HepG2 (cell line): ENCODE measurements around the gene SLC25A43. TPM values are rescaled to one million over a fixed set of nuclear protein-coding genes. Genes with fewer than 3 reads are reported as not detected.

Experiments used
- ATF2 ChIP-seq: sonication (generic); formaldehyde crosslinking; IDR thresholded peaks from 2 replicates; pipeline ENCODE4 v1.4.0; 2020; ENCODE audit warnings: missing genetic modification reagents
- BCL6 ChIP-seq: IDR thresholded peaks from 2 replicates; pipeline ENCODE4 v1.6.1; 2016; ENCODE audit warnings: missing genetic modification reagents, missing compliant biosample characterization
- CENPT ChIP-seq: sonication (generic); formaldehyde crosslinking; IDR thresholded peaks from 2 replicates; pipeline ENCODE4 v1.8.0; 2022; ENCODE audit warnings: low read depth, mild to moderate bottlenecking, moderate library complexity, missing genetic modification reagents
- HMG20A ChIP-seq: IDR thresholded peaks from 2 replicates; pipeline ENCODE4 v1.6.1; 2016; ENCODE audit warnings: borderline replicate concordance
- HNRNPLL ChIP-seq: fragments of 200-400 bp; formaldehyde crosslinking; IDR thresholded peaks from 2 replicates; pipeline ENCODE4 v1.6.1; 2017; ENCODE audit warnings: mild to moderate bottlenecking, low read depth, low read length; ENCODE audit not compliant: poor library complexity, severe bottlenecking
- PAX8 ChIP-seq: sonication (generic); formaldehyde crosslinking; IDR thresholded peaks from 2 replicates; pipeline ENCODE4 v1.8.0; 2022; ENCODE audit warnings: mild to moderate bottlenecking, missing genetic modification reagents, borderline replicate concordance
- SCMH1 ChIP-seq: sonication (generic); formaldehyde crosslinking; IDR thresholded peaks from 2 replicates; pipeline ENCODE4 v1.9.0; 2021; ENCODE audit warnings: missing genetic modification reagents, mild to moderate bottlenecking, borderline replicate concordance
- SMC3 ChIP-seq: IDR thresholded peaks from 2 replicates; pipeline ENCODE4 v1.6.1; 2011; ENCODE audit warnings: low read length, improper control_type of control experiment
- SNRNP70 ChIP-seq: fragments of 200-400 bp; formaldehyde crosslinking; IDR thresholded peaks from 2 replicates; pipeline ENCODE4 v1.6.1; 2017; ENCODE audit warnings: mild to moderate bottlenecking, low read depth, low read length, moderate library complexity
- XBP1 ChIP-seq: sonication (generic); formaldehyde crosslinking; IDR thresholded peaks from 2 replicates; pipeline ENCODE4 v1.5.0; 2020; ENCODE audit warnings: missing genetic modification reagents
- ZBTB49 ChIP-seq: sonication (generic); formaldehyde crosslinking; IDR thresholded peaks from 2 replicates; pipeline ENCODE4 v1.4.0; 2020; ENCODE audit warnings: missing genetic modification reagents, borderline replicate concordance
- ZNF280D ChIP-seq: sonication (generic); formaldehyde crosslinking; IDR thresholded peaks from 2 replicates; pipeline ENCODE4 v1.5.1; 2020; ENCODE audit warnings: mild to moderate bottlenecking, missing genetic modification reagents
- ZNF3 ChIP-seq: IDR thresholded peaks from 2 replicates; pipeline ENCODE4 v1.7.0; 2017; ENCODE audit warnings: inconsistent platforms
- ZNF335 ChIP-seq: sonication (generic); formaldehyde crosslinking; IDR thresholded peaks from 2 replicates; pipeline ENCODE4 v1.4.0; 2020; ENCODE audit warnings: missing genetic modification reagents
- ZNF574 ChIP-seq: sonication (generic); formaldehyde crosslinking; IDR thresholded peaks from 2 replicates; pipeline ENCODE4 v1.4.0; 2020; ENCODE audit warnings: missing genetic modification reagents
- ZNF629 ChIP-seq: sonication (generic); formaldehyde crosslinking; conservative IDR thresholded peaks from 2 replicates; pipeline ENCODE4 v1.5.0; 2020; ENCODE audit warnings: missing genetic modification reagents
- ZNF720 ChIP-seq: sonication (generic); formaldehyde crosslinking; IDR thresholded peaks from 2 replicates; pipeline ENCODE4 v1.4.0; 2020; ENCODE audit warnings: missing genetic modification reagents
- ZSCAN20 ChIP-seq: sonication (generic); formaldehyde crosslinking; IDR thresholded peaks from 2 replicates; pipeline ENCODE4 v1.4.0; 2020; ENCODE audit warnings: missing genetic modification reagents, mild to moderate bottlenecking, borderline replicate concordance
- ZSCAN22 ChIP-seq: sonication (generic); formaldehyde crosslinking; IDR thresholded peaks from 2 replicates; pipeline ENCODE4 v1.4.0; 2020; ENCODE audit warnings: mild to moderate bottlenecking, missing genetic modification reagents
- polyA plus RNA-seq, 8 experiments: library from polyadenylated mRNA; depleted of rRNA in 3 of 8; stranded (reverse) in 7 of 8; unstranded in 1 of 8; fragments of >200 nt; fragmentation: Illumina TruSeq in 4 of 8; extraction: Trizol in 4 of 8; gene quantifications; 2 replicates each; pipeline versions ENCODE4 v1.2.1 to v1.2.3, GENCODE V29; 2011 to 2016; ENCODE audit warnings: low read depth in 4 of 8, missing spikeins in 1 of 8, mixed read lengths in 1 of 8; ENCODE audit not compliant: insufficient read depth in 1 of 8
- total RNA-seq, 5 experiments: library from RNA; depleted of rRNA; stranded (reverse); fragments of >200 nt; fragmentation: Illumina TruSeq; extraction: Trizol; gene quantifications; 2 replicates each; pipeline ENCODE4 v1.2.3, GENCODE V29; 2016; ENCODE audit warnings: low read depth in 1 of 5

Gene SLC25A43
- total and polyA plus RNA-seq, 2 of the 13 experiments (the other 11 are each of a cell fraction or from before 2014, with no cell fraction given), result 5.8 to 13.2 TPM

GRCh38 chrX:119398974-119399771, at the start of gene SLC25A43 (continued):
- TF ChIP-seq ZNF280D (CRISPR knock-in tag), result no peak
- TF ChIP-seq ZBTB49 (CRISPR knock-in tag), result no peak
- no peak for TF ChIP-seq ZNF720
- no peak for TF ChIP-seq XBP1 (CRISPR knock-in tag)
- no peak for TF ChIP-seq ATF2 (CRISPR knock-in tag)
- no peak for TF ChIP-seq SNRNP70
- no peak for TF ChIP-seq CENPT (CRISPR knock-in tag)
- no peak for TF ChIP-seq ZSCAN22
- TF ChIP-seq PAX8, result no peak
- no peak for TF ChIP-seq ZNF335
- 0 out of 2 replicates have a peak, but pooled peaks have one; percentile 63 for TF ChIP-seq ZSCAN20 (CRISPR knock-in tag)
- TF ChIP-seq SCMH1 (CRISPR knock-in tag), result no peak
- no peak for TF ChIP-seq ZNF629 (CRISPR knock-in tag)
- no peak for TF ChIP-seq HMG20A
- no peak for TF ChIP-seq SMC3
- TF ChIP-seq ZNF574, result peak; percentile 37; the same call in 1 of the 2 replicates
- no peak for TF ChIP-seq HNRNPLL
- TF ChIP-seq BCL6 (CRISPR knock-in tag), result peak; percentile 16; the same call in 1 of the 2 replicates
- TF ChIP-seq ZNF3, result no peak
